H9 (cell line): Measurements from ENCODE around the gene RNF32. TPM values are rescaled to one million over a fixed set of nuclear protein-coding genes. Genes with fewer than 3 reads are reported as not detected.

ENCODE experiments used
- DNase-seq: peaks from one replicate; pipeline ENCODE4 v3.0.0-alpha.2; 2017
- H2AFZ ChIP-seq: one replicate; pipeline ENCODE4 v1.6.1; 2013; ENCODE audit warnings: mild to moderate bottlenecking, low read length, control low read depth, moderate library complexity
- H2AK5ac ChIP-seq: 2 replicates; pipeline ENCODE4 v1.6.1; 2013; ENCODE audit warnings: low read length, control low read depth, mixed read lengths; ENCODE audit not compliant: insufficient read length
- H2BK120ac ChIP-seq: one replicate; pipeline ENCODE4 v1.6.1; 2013; ENCODE audit warnings: low read depth, mild to moderate bottlenecking, low read length, control low read depth, inconsistent platforms; ENCODE audit not compliant: poor library complexity, severe bottlenecking
- H2BK12ac ChIP-seq: 2 replicates; pipeline ENCODE4 v1.6.1; 2013; ENCODE audit warnings: low read length, control low read depth, mixed read lengths, low read depth; ENCODE audit not compliant: insufficient read length
- H2BK15ac ChIP-seq: 2 replicates; pipeline ENCODE4 v1.6.1; 2013; ENCODE audit warnings: low read depth, low read length, control low read depth
- H2BK20ac ChIP-seq: one replicate; pipeline ENCODE4 v1.6.1; 2013; ENCODE audit warnings: low read depth, mild to moderate bottlenecking, low read length, control low read depth, inconsistent platforms; ENCODE audit not compliant: poor library complexity, severe bottlenecking
- H2BK5ac ChIP-seq: 2 replicates; pipeline ENCODE4 v1.6.1; 2013; ENCODE audit warnings: low read length, control low read depth, mixed read lengths; ENCODE audit not compliant: insufficient read length
- H3K14ac ChIP-seq: 2 replicates; pipeline ENCODE4 v1.6.1; 2013; ENCODE audit warnings: low read length, control low read depth; ENCODE audit not compliant: insufficient read depth
- H3K18ac ChIP-seq: 2 replicates; pipeline ENCODE4 v1.6.1; 2013; ENCODE audit warnings: low read depth, mild to moderate bottlenecking, mixed read lengths, low read length, control low read depth; ENCODE audit not compliant: insufficient read length
- H3K23ac ChIP-seq: 2 replicates; pipeline ENCODE4 v1.6.1; 2013; ENCODE audit warnings: low read length, control low read depth, mixed read lengths, low read depth; ENCODE audit not compliant: insufficient read length
- H3K23me2 ChIP-seq: 2 replicates; pipeline ENCODE4 v1.6.1; 2013; ENCODE audit warnings: low read depth, mild to moderate bottlenecking, mixed read lengths, low read length, control low read depth; ENCODE audit not compliant: insufficient read length, poor library complexity, severe bottlenecking
- H3K27ac ChIP-seq: 2 replicates; pipeline ENCODE4 v1.5.1; 2013; ENCODE audit warnings: low read length, control low read depth, mixed read lengths, low read depth; ENCODE audit not compliant: insufficient read length
- H3K27me3 ChIP-seq: 2 replicates; pipeline ENCODE4 v1.6.1; 2013; ENCODE audit warnings: low read length, control low read depth, inconsistent platforms; ENCODE audit not compliant: insufficient read depth
- H3K4ac ChIP-seq: 2 replicates; pipeline ENCODE4 v1.6.1; 2013; ENCODE audit warnings: low read depth, mild to moderate bottlenecking, control low read depth, inconsistent platforms, low read length, moderate library complexity
- H3K4me1 ChIP-seq: 2 replicates; pipeline ENCODE4 v1.6.1; 2013; ENCODE audit warnings: low read length, control low read depth, inconsistent platforms; ENCODE audit not compliant: insufficient read depth
- H3K4me2 ChIP-seq: 2 replicates; pipeline ENCODE4 v1.6.1; 2013; ENCODE audit warnings: low read length, control low read depth, mixed read lengths; ENCODE audit not compliant: insufficient read length, insufficient read depth
- H3K56ac ChIP-seq: 2 replicates; pipeline ENCODE4 v1.6.1; 2013; ENCODE audit warnings: low read depth, mild to moderate bottlenecking, mixed read lengths, low read length, control low read depth; ENCODE audit not compliant: insufficient read length
- H3K79me1 ChIP-seq: 2 replicates; pipeline ENCODE4 v1.6.1; 2013; ENCODE audit warnings: low read depth, mild to moderate bottlenecking, moderate library complexity, low read length, control low read depth, inconsistent platforms; ENCODE audit not compliant: insufficient read depth, poor library complexity, severe bottlenecking
- H3K79me2 ChIP-seq: 2 replicates; pipeline ENCODE4 v1.6.1; 2013; ENCODE audit warnings: low read length, control low read depth, inconsistent platforms; ENCODE audit not compliant: insufficient read depth
- H3K9ac ChIP-seq: 2 replicates; pipeline ENCODE4 v1.6.1; 2013; ENCODE audit warnings: low read length, control low read depth, mixed read lengths; ENCODE audit not compliant: insufficient read length; ENCODE audit errors: extremely low read depth
- H3K9me3 ChIP-seq: one replicate; pipeline ENCODE4 v1.6.1; 2013; ENCODE audit warnings: low read depth, low read length, inconsistent platforms; ENCODE audit not compliant: control insufficient read depth
- H3T11ph ChIP-seq: one replicate; pipeline ENCODE4 v1.6.1; 2013; ENCODE audit warnings: mild to moderate bottlenecking, low read length, control low read depth, inconsistent platforms
- H4K20me1 ChIP-seq: one replicate; pipeline ENCODE4 v1.6.1; 2013; ENCODE audit not compliant: control insufficient read depth, insufficient read length, insufficient read depth
- H4K5ac ChIP-seq: 2 replicates; pipeline ENCODE4 v1.6.1; 2013; ENCODE audit warnings: low read depth, mild to moderate bottlenecking, mixed read lengths, low read length, control low read depth; ENCODE audit not compliant: insufficient read length
- H4K8ac ChIP-seq: replicated peaks from 2 replicates; pipeline ENCODE4 v1.6.1; 2013; ENCODE audit warnings: low read length, control low read depth, mixed read lengths, low read depth; ENCODE audit not compliant: insufficient read length
- H4K91ac ChIP-seq: 2 replicates; pipeline ENCODE4 v1.6.1; 2013; ENCODE audit warnings: low read depth, mild to moderate bottlenecking, moderate library complexity, mixed read lengths, low read length, control low read depth; ENCODE audit not compliant: insufficient read length
- H3K27ac Mint-ChIP-seq, 3 experiments: 2 replicates in 2 of 3; 3 replicates in 1 of 3; pipeline ENCODE4 v1.8.0; 2020 to 2021; ENCODE audit warnings: mixed read lengths in 3 of 3, mild to moderate bottlenecking in 1 of 3, moderate library complexity in 1 of 3
- H3K27me3 Mint-ChIP-seq: 2 replicates; pipeline ENCODE4 v1.8.0; 2021; ENCODE audit warnings: low read depth, mild to moderate bottlenecking, moderate library complexity, mixed read lengths
- H3K36me3 Mint-ChIP-seq, 3 experiments: 2 replicates in 2 of 3; 3 replicates in 1 of 3; pipeline ENCODE4 v1.8.0; 2020 to 2021; ENCODE audit warnings: low read depth in 3 of 3, mixed read lengths in 3 of 3; ENCODE audit not compliant: insufficient read depth in 1 of 3
- H3K4me1 Mint-ChIP-seq, 2 experiments: 2 replicates each; pipeline ENCODE4 v1.8.0; 2020; ENCODE audit warnings: mixed read lengths in 2 of 2
- H3K4me3 Mint-ChIP-seq, 2 experiments: 2 replicates in 1 of 2; 3 replicates in 1 of 2; pipeline ENCODE4 v1.8.0; 2020 to 2021; ENCODE audit warnings: mild to moderate bottlenecking in 2 of 2, mixed read lengths in 2 of 2, moderate library complexity in 1 of 2
- H3K9me3 Mint-ChIP-seq, 2 experiments: 2 replicates in 1 of 2; 3 replicates in 1 of 2; pipeline ENCODE4 v1.8.0; 2020; ENCODE audit warnings: mild to moderate bottlenecking in 2 of 2, mixed read lengths in 2 of 2, moderate library complexity in 1 of 2
- WGBS: extraction: QIAGEN DNeasy Blood & Tissue Kit; methylation state at CpG from one replicate; pipeline ENCODE4 v1.1.7; 2013; ENCODE audit warnings: missing lambda C conversion rate, low lambda C conversion rate, mixed read lengths; ENCODE audit not compliant: insufficient read length; ENCODE audit errors: extremely low coverage; 5-methylcytosine and 5-hydroxymethylcytosine counted together
- total RNA-seq: library from RNA; stranded (reverse); gene quantifications from 2 replicates; pipeline ENCODE4 v1.2.1, GENCODE V29; 2021
- TF ChIP-seq, protein P1 (sequence below): fragments of 200-600 bp; sonication (generic); conservative IDR thresholded peaks from 3 replicates; pipeline ENCODE4 v1.8.0; 2021; ENCODE audit warnings: antibody characterized with exemption, mild to moderate bottlenecking

Gene RNF32
- total RNA-seq, 1 experiment from 2014 or later = 0.90 TPM

DNA sequence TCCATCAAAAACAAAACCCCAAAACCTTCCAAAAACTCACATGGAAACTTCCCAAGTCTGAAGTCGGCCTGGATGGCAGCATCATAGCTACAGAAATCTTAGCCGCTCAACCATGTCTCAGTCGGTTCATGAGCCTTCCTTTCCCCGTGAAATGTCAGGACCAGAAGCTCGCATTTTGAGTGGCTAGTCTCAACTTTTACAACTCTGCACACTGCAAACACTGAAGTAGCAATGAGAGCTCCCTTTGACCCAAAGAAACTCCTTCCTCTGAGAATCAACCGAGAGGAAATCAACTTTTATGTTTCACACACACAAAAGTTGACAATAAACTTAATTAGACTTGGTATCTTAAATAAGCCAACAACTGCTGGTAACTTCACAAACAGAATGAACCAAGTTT lies 37.6 kb upstream of the RNF32 start:
- H3K4me3 Mint-ChIP-seq = no peak overlapping the region
- Histone ChIP-seq H3K27ac (no peak overlapping the region), H3K14ac (no peak overlapping the region)

More for the DNA sequence above, 37.6 kb upstream of the RNF32 start:
- Histone ChIP-seq H4K20me1 (no peaks in the 10 kb centered on the region), H3K4me2 (no peak overlapping the region), H3K79me2 (no peaks in the 10 kb centered on the region), H3K9me3 (no peaks in the 10 kb centered on the region), H2BK20ac (no peak overlapping the region), H4K5ac (no peak overlapping the region), H3K27me3 (no peaks in the 10 kb centered on the region), H3K4me1 (no peaks in the 10 kb centered on the region), H3K23ac (no peak overlapping the region), H3T11ph (no peak overlapping the region), H2AFZ (no peak overlapping the region), H3K4ac (no peak overlapping the region), H4K91ac (no peak overlapping the region), H2BK5ac (no peak overlapping the region), H4K8ac (no peak overlapping the region), H3K23me2 (no peaks in the 10 kb centered on the region), H3K18ac (no peak overlapping the region), H2BK120ac (no peak overlapping the region), H3K79me1 (no peaks in the 10 kb centered on the region), H2BK12ac (no peak overlapping the region), H2AK5ac (no peak overlapping the region), H3K9ac (no peak overlapping the region), H2BK15ac (no peak overlapping the region), H3K56ac (no peak overlapping the region)
- no peak for DNase-seq
- H3K27ac Mint-ChIP-seq = no peak overlapping the region
- TF ChIP-seq, protein P1, sequence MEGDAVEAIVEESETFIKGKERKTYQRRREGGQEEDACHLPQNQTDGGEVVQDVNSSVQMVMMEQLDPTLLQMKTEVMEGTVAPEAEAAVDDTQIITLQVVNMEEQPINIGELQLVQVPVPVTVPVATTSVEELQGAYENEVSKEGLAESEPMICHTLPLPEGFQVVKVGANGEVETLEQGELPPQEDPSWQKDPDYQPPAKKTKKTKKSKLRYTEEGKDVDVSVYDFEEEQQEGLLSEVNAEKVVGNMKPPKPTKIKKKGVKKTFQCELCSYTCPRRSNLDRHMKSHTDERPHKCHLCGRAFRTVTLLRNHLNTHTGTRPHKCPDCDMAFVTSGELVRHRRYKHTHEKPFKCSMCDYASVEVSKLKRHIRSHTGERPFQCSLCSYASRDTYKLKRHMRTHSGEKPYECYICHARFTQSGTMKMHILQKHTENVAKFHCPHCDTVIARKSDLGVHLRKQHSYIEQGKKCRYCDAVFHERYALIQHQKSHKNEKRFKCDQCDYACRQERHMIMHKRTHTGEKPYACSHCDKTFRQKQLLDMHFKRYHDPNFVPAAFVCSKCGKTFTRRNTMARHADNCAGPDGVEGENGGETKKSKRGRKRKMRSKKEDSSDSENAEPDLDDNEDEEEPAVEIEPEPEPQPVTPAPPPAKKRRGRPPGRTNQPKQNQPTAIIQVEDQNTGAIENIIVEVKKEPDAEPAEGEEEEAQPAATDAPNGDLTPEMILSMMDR = no peak
- 0 out of 5 replicates have a peak, but pooled peaks cover 0 to 1% of the 10 kb centered on the region in 2 experiments for H3K9me3 Mint-ChIP-seq
- no peaks in the 10 kb centered on the region for H3K36me3 Mint-ChIP-seq
- no CpG with 5 or more reads among the region's 6 CpGs for WGBS
- peaks cover 11% of the 10 kb centered on the region for H3K27me3 Mint-ChIP-seq
- H3K4me1 Mint-ChIP-seq = peaks cover 24 to 34% of the 10 kb centered on the region in 2 experiments
